SJCRH30 (cell line): ENCODE measurements around the gene INPP5A. TPM values are rescaled to one million over a fixed set of nuclear protein-coding genes. Genes with fewer than 3 reads are reported as not detected.

ENCODE experiments used
- DNase-seq, 2 experiments: peaks; one replicate each; pipeline ENCODE4 v3.0.0-alpha.2; 2015 to 2020
- H3K27ac ChIP-seq: fragments of 250-450 bp; sonication (Bioruptor Pico); 2 replicates; pipeline ENCODE4 v1.5.1; 2020; ENCODE audit warnings: mild to moderate bottlenecking, moderate library complexity
- H3K27me3 ChIP-seq: fragments of 250-450 bp; sonication (Bioruptor Pico); 2 replicates; pipeline ENCODE4 v1.5.1; 2020; ENCODE audit warnings: mild to moderate bottlenecking, moderate library complexity
- H3K36me3 ChIP-seq: fragments of 250-450 bp; sonication (Bioruptor Pico); 2 replicates; pipeline ENCODE4 v1.5.1; 2020; ENCODE audit warnings: mild to moderate bottlenecking, moderate library complexity
- H3K4me1 ChIP-seq: fragments of 250-450 bp; sonication (Bioruptor Pico); 2 replicates; pipeline ENCODE4 v1.5.1; 2020; ENCODE audit warnings: mild to moderate bottlenecking, moderate library complexity
- H3K4me3 ChIP-seq: fragments of 250-450 bp; sonication (Bioruptor Pico); 2 replicates; pipeline ENCODE4 v1.5.1; 2020; ENCODE audit warnings: mild to moderate bottlenecking, moderate library complexity
- H3K9me3 ChIP-seq: fragments of 250-450 bp; sonication (Bioruptor Pico); replicated peaks from 2 replicates; pipeline ENCODE4 v1.5.1; 2020; ENCODE audit warnings: mild to moderate bottlenecking, moderate library complexity
- total RNA-seq: library from RNA; depleted of rRNA; stranded (reverse); fragments of >200 nt; shearing (Covaris generic); gene quantifications from 2 replicates; pipeline ENCODE4 v1.2.3, GENCODE V29; 2014

INPP5A gene
- total RNA-seq, 1 experiment from 2014 or later: 22.4 TPM

GRCh38 chr10:132577350-132578003, 39.9 kb downstream of the INPP5A start:
- H3K36me3 ChIP-seq: no peaks in the 10 kb centered on the region
- no peaks in the 10 kb centered on the region for H3K27me3 ChIP-seq
- no peaks in the 10 kb centered on the region for H3K4me1 ChIP-seq
- no peak for DNase-seq
- no peak overlapping the region for H3K27ac ChIP-seq
- H3K4me3 ChIP-seq: no peak overlapping the region
- no peaks in the 10 kb centered on the region for H3K9me3 ChIP-seq

- Histone ChIP-seq H3K27ac (no peak overlapping the region), H3K4me1 (no peaks in the 10 kb centered on the region), H3K36me3 (no peaks in the 10 kb centered on the region), H3K9me3 (no peaks in the 10 kb centered on the region), H3K4me3 (no peak overlapping the region), H3K27me3 (no peaks in the 10 kb centered on the region)
- DNase-seq: no peak
Measured at GRCh38 chr10:132578287-132578951, 40.8 kb downstream of the INPP5A start.

GRCh38 chr10:132579027-132579859, 41.7 kb downstream of the INPP5A start:
- Histone ChIP-seq H3K4me1 (no peaks in the 10 kb centered on the region), H3K9me3 (no peaks in the 10 kb centered on the region), H3K27ac (no peak overlapping the region), H3K36me3 (no peaks in the 10 kb centered on the region), H3K4me3 (no peak overlapping the region), H3K27me3 (no peaks in the 10 kb centered on the region)
- DNase-seq: no peak

- no peak overlapping the region for H3K4me3 ChIP-seq
- no peak overlapping the region for H3K27ac ChIP-seq
- H3K9me3 ChIP-seq: no peaks in the 10 kb centered on the region
- no peaks in the 10 kb centered on the region for H3K4me1 ChIP-seq
- DNase-seq: no peak
- no peaks in the 10 kb centered on the region for H3K27me3 ChIP-seq
- H3K36me3 ChIP-seq: no peaks in the 10 kb centered on the region
Measured at GRCh38 chr10:132580143-132580542, 42.6 kb downstream of the INPP5A start.

GRCh38 chr10:132580617-132581016, 43.0 kb downstream of the INPP5A start:
- no peak overlapping the region for H3K27ac ChIP-seq
- H3K27me3 ChIP-seq: no peaks in the 10 kb centered on the region
- no peak overlapping the region for H3K4me3 ChIP-seq
- no peaks in the 10 kb centered on the region for H3K36me3 ChIP-seq
- no peaks in the 10 kb centered on the region for H3K4me1 ChIP-seq
- no peak for DNase-seq
- H3K9me3 ChIP-seq: no peaks in the 10 kb centered on the region

- Histone ChIP-seq H3K4me3 (no peak overlapping the region), H3K9me3 (no peaks in the 10 kb centered on the region), H3K4me1 (no peaks in the 10 kb centered on the region), H3K27me3 (no peaks in the 10 kb centered on the region), H3K36me3 (no peaks in the 10 kb centered on the region), H3K27ac (no peak overlapping the region)
- no peak for DNase-seq
Measured at GRCh38 chr10:132582137-132582536, 44.5 kb downstream of the INPP5A start.

- Histone ChIP-seq H3K4me1 (no peaks in the 10 kb centered on the region), H3K36me3 (no peaks in the 10 kb centered on the region), H3K9me3 (no peaks in the 10 kb centered on the region), H3K4me3 (no peak overlapping the region), H3K27ac (no peak overlapping the region), H3K27me3 (no peaks in the 10 kb centered on the region)
- no peak for DNase-seq
Measured at GRCh38 chr10:132582771-132583170, 45.2 kb downstream of the INPP5A start.

- Histone ChIP-seq H3K4me1 (no peaks in the 10 kb centered on the region), H3K9me3 (no peaks in the 10 kb centered on the region), H3K36me3 (no peaks in the 10 kb centered on the region), H3K4me3 (no peak overlapping the region), H3K27ac (no peak overlapping the region), H3K27me3 (no peaks in the 10 kb centered on the region)
- no peak for DNase-seq
Measured at GRCh38 chr10:132583456-132583855, 45.9 kb downstream of the INPP5A start.

- Histone ChIP-seq H3K27me3 (no peaks in the 10 kb centered on the region), H3K9me3 (no peaks in the 10 kb centered on the region), H3K4me3 (no peak overlapping the region), H3K4me1 (no peaks in the 10 kb centered on the region), H3K36me3 (no peaks in the 10 kb centered on the region), H3K27ac (no peak overlapping the region)
- DNase-seq: no peak
Measured at GRCh38 chr10:132584081-132584480, 46.5 kb downstream of the INPP5A start.

GRCh38 chr10:132585732-132586722, 48.4 kb downstream of the INPP5A start:
- no peaks in the 10 kb centered on the region for H3K9me3 ChIP-seq
- no peaks in the 10 kb centered on the region for H3K4me1 ChIP-seq
- no peak for DNase-seq
- H3K36me3 ChIP-seq: no peaks in the 10 kb centered on the region
- no peak overlapping the region for H3K4me3 ChIP-seq
- no peak overlapping the region for H3K27ac ChIP-seq
- no peaks in the 10 kb centered on the region for H3K27me3 ChIP-seq

GRCh38 chr10:132586739-132587138, 49.2 kb downstream of the INPP5A start:
- H3K4me1 ChIP-seq: no peaks in the 10 kb centered on the region
- no peak overlapping the region for H3K27ac ChIP-seq
- no peak overlapping the region for H3K4me3 ChIP-seq
- H3K36me3 ChIP-seq: no peaks in the 10 kb centered on the region
- H3K27me3 ChIP-seq: no peaks in the 10 kb centered on the region
- H3K9me3 ChIP-seq: no peaks in the 10 kb centered on the region
- no peak for DNase-seq

GRCh38 chr10:132587175-132587574, 49.6 kb downstream of the INPP5A start:
- Histone ChIP-seq H3K4me1 (no peaks in the 10 kb centered on the region), H3K4me3 (no peak overlapping the region), H3K27me3 (no peaks in the 10 kb centered on the region), H3K9me3 (no peaks in the 10 kb centered on the region), H3K27ac (no peak overlapping the region), H3K36me3 (no peaks in the 10 kb centered on the region)
- no peak for DNase-seq

GRCh38 chr10:132588301-132589013, 50.9 kb downstream of the INPP5A start:
- Histone ChIP-seq H3K27me3 (no peaks in the 10 kb centered on the region), H3K9me3 (no peaks in the 10 kb centered on the region), H3K27ac (no peak overlapping the region), H3K4me3 (no peak overlapping the region), H3K36me3 (no peaks in the 10 kb centered on the region), H3K4me1 (no peaks in the 10 kb centered on the region)
- DNase-seq: no peak

GRCh38 chr10:132589015-132589414, 51.4 kb downstream of the INPP5A start:
- Histone ChIP-seq H3K27me3 (no peaks in the 10 kb centered on the region), H3K9me3 (no peaks in the 10 kb centered on the region), H3K27ac (no peak overlapping the region), H3K4me3 (no peak overlapping the region), H3K36me3 (no peaks in the 10 kb centered on the region), H3K4me1 (no peaks in the 10 kb centered on the region)
- DNase-seq: no peak
